A549 (cell line): ENCODE measurements around the gene NECTIN4. TPM values are rescaled to one million over a fixed set of nuclear protein-coding genes. Genes with fewer than 3 reads are reported as not detected.

Experiments
- ATAC-seq, 2 experiments: fragments of 200-7000 bp in 1 of 2; fragments of >200 bp in 1 of 2; cut with Nextera tagmentation in 1 of 2; cut with Tn5 transposase in 1 of 2; 3 replicates each; pipeline versions ENCODE4 v1.8.0 to v1.9.1; 2018 to 2020; ENCODE audit warnings: mild to moderate bottlenecking in 1 of 2, moderate library complexity in 1 of 2
- CTCF ChIA-PET: fragments of 300-600 bp; sonication (Branson Sonifier 250); formaldehyde crosslinking; extraction: SDS; loops from one replicate; lab custom pipeline; 2021; ENCODE audit warnings: antibody characterized with exemption, inconsistent platforms; lab: Yijun Ruan, JAX
- POLR2A ChIA-PET: fragments of 350-600 bp; formaldehyde crosslinking; extraction: SDS; loops from one replicate; lab custom pipeline; 2021; ENCODE audit warnings: antibody characterized with exemption, inconsistent platforms; lab: Yijun Ruan, JAX
- DNase-seq, 2 experiments: peaks; one replicate each; pipeline versions ENCODE4 v3.0.0 to v3.0.0-alpha.2; 2011 to 2016; ENCODE audit warnings: low read depth in 1 of 2, low spot score in 1 of 2
- FAIRE-seq: peaks from 2 replicates; lab custom pipeline; 2011; peaks lifted over from hg19 to GRCh38; lab: Jason Lieb, UNC
- H3K27ac ChIP-seq, 2 experiments: fragments of >200 bp; sonication (Bioruptor Twin); formaldehyde crosslinking; 3 replicates each; pipeline ENCODE4 v1.5.1; 2016 to 2017
- H3K4me1 ChIP-seq: fragments of >200 bp; sonication (Bioruptor Twin); formaldehyde crosslinking; 3 replicates; pipeline ENCODE4 v1.6.1; 2016
- H3K4me2 ChIP-seq: fragments of >200 bp; sonication (Bioruptor Twin); formaldehyde crosslinking; 3 replicates; pipeline ENCODE4 v1.6.1; 2016
- H3K4me3 ChIP-seq: fragments of >200 bp; sonication (Bioruptor Twin); formaldehyde crosslinking; 3 replicates; pipeline ENCODE4 v1.5.1; 2016
- H3K9me3 ChIP-seq: fragments of >200 bp; sonication (Bioruptor Twin); formaldehyde crosslinking; 3 replicates; pipeline ENCODE4 v1.6.1; 2016
- CHD2 ChIP-seq: fragments of 150-350 bp; IDR thresholded peaks from 2 replicates; pipeline ENCODE4 v1.6.1; 2014; ENCODE audit warnings: low read length; ENCODE audit not compliant: partially characterized antibody
- CHD4 ChIP-seq: fragments of 200-600 bp; sonication (generic); IDR thresholded peaks from 2 replicates; pipeline ENCODE4 v1.6.1; 2016; ENCODE audit warnings: antibody characterized with exemption, mild to moderate bottlenecking, borderline replicate concordance
- ELK1 ChIP-seq: fragments of 150-350 bp; IDR thresholded peaks from 2 replicates; pipeline ENCODE4 v1.6.1; 2014; ENCODE audit warnings: low read depth, mild to moderate bottlenecking, low read length
- ESRRA ChIP-seq: fragments of 150-350 bp; IDR thresholded peaks from 2 replicates; pipeline ENCODE4 v1.6.1; 2014; ENCODE audit warnings: mild to moderate bottlenecking, low read length, borderline replicate concordance
- FOXS1 ChIP-seq: fragments of 250-450 bp; sonication (Bioruptor Pico); IDR thresholded peaks from 2 replicates; pipeline ENCODE4 v1.5.0; 2020; ENCODE audit warnings: mild to moderate bottlenecking, moderate library complexity
- GATA3 ChIP-seq: IDR thresholded peaks from 2 replicates; pipeline ENCODE4 v1.6.1; 2012; ENCODE audit warnings: borderline replicate concordance
- HDAC2 ChIP-seq: fragments of 200-600 bp; sonication (generic); IDR thresholded peaks from 2 replicates; pipeline ENCODE4 v1.6.1; 2016
- HMGXB4 ChIP-seq: fragments of 250-450 bp; sonication (Bioruptor Pico); IDR thresholded peaks from 2 replicates; pipeline ENCODE4 v1.5.0; 2021; ENCODE audit warnings: mild to moderate bottlenecking, moderate library complexity, borderline replicate concordance
- HOXB13 ChIP-seq: fragments of 250-450 bp; sonication (Bioruptor Pico); IDR thresholded peaks from 2 replicates; pipeline ENCODE4 v1.5.0; 2020; ENCODE audit warnings: low read depth, mild to moderate bottlenecking, moderate library complexity
- HOXB5 ChIP-seq: fragments of 250-450 bp; sonication (Bioruptor Pico); IDR thresholded peaks from 2 replicates; pipeline ENCODE4 v1.5.0; 2020; ENCODE audit warnings: mild to moderate bottlenecking, moderate library complexity
- JUN ChIP-seq, 2 experiments: fragments of >200 bp; sonication (Bioruptor Twin); formaldehyde crosslinking; IDR thresholded peaks; 2 replicates in 1 of 2; 3 replicates in 1 of 2; pipeline ENCODE4 v1.6.1; 2016 to 2017
- KDM1A ChIP-seq: fragments of 200-600 bp; sonication (generic); IDR thresholded peaks from 2 replicates; pipeline ENCODE4 v1.6.1; 2016; ENCODE audit warnings: low read depth, mild to moderate bottlenecking
- MAFK ChIP-seq: fragments of 450-650 bp; IDR thresholded peaks from 2 replicates; pipeline ENCODE4 v1.6.1; 2014; ENCODE audit not compliant: partially characterized antibody
- MAX ChIP-seq: IDR thresholded peaks from 2 replicates; pipeline ENCODE4 v1.6.1; 2012
- MYC ChIP-seq: IDR thresholded peaks from 2 replicates; pipeline ENCODE4 v1.6.1; 2012; ENCODE audit warnings: mild to moderate bottlenecking, inconsistent platforms, low read length, improper control_type of control experiment, borderline replicate concordance
- NFE2L2 ChIP-seq: fragments of 150-350 bp; conservative IDR thresholded peaks from 2 replicates; pipeline ENCODE4 v1.6.1; 2014; ENCODE audit warnings: low read length
- NPAS2 ChIP-seq: fragments of 250-450 bp; sonication (Bioruptor Pico); IDR thresholded peaks from 2 replicates; pipeline ENCODE4 v1.8.0; 2022; ENCODE audit warnings: mild to moderate bottlenecking, moderate library complexity, borderline replicate concordance
- NR3C1 ChIP-seq: fragments of >200 bp; sonication (Bioruptor Twin); formaldehyde crosslinking; IDR thresholded peaks from 3 replicates; pipeline ENCODE4 v1.6.1; 2017
- POLR2A ChIP-seq: IDR thresholded peaks from 2 replicates; pipeline ENCODE4 v1.6.1; 2012; ENCODE audit warnings: mild to moderate bottlenecking, low read length
- RAD21 ChIP-seq, 2 experiments: fragments of >200 bp in 1 of 2; sonication (Bioruptor Twin) in 1 of 2; formaldehyde crosslinking in 1 of 2; IDR thresholded peaks in 1 of 2; conservative IDR thresholded peaks in 1 of 2; 2 replicates in 1 of 2; 3 replicates in 1 of 2; pipeline ENCODE4 v1.6.1; 2012 to 2018; ENCODE audit warnings: inconsistent platforms in 1 of 2
- RFX5 ChIP-seq: fragments of 450-650 bp; IDR thresholded peaks from 2 replicates; pipeline ENCODE4 v1.7.1; 2014; ENCODE audit warnings: antibody characterized with exemption, mild to moderate bottlenecking, moderate library complexity
- RNF2 ChIP-seq: fragments of 200-600 bp; sonication (generic); IDR thresholded peaks from 2 replicates; pipeline ENCODE4 v1.6.1; 2016; ENCODE audit warnings: low read depth, mild to moderate bottlenecking, antibody characterized with exemption, moderate library complexity, borderline replicate concordance
- SMC3 ChIP-seq: fragments of >200 bp; sonication (Bioruptor Twin); formaldehyde crosslinking; IDR thresholded peaks from 3 replicates; pipeline ENCODE4 v1.6.1; 2018; ENCODE audit warnings: inconsistent platforms
- SREBF2 ChIP-seq: fragments of 450-650 bp; IDR thresholded peaks from 2 replicates; pipeline ENCODE4 v1.6.1; 2014; ENCODE audit warnings: mild to moderate bottlenecking, moderate library complexity
- TFCP2L1 ChIP-seq: fragments of 250-450 bp; sonication (Bioruptor Pico); IDR thresholded peaks from 2 replicates; pipeline ENCODE4 v1.5.0; 2021; ENCODE audit warnings: mild to moderate bottlenecking
- TP53 ChIP-seq: fragments of 250-450 bp; sonication (Bioruptor Pico); IDR thresholded peaks from 2 replicates; pipeline ENCODE4 v1.5.0; 2021; ENCODE audit warnings: mild to moderate bottlenecking, moderate library complexity
- ZC3H11A ChIP-seq: fragments of 450-650 bp; IDR thresholded peaks from 2 replicates; pipeline ENCODE4 v1.6.1; 2014; ENCODE audit warnings: antibody characterized with exemption, mild to moderate bottlenecking
- ZFP36 ChIP-seq: fragments of 450-650 bp; IDR thresholded peaks from 2 replicates; pipeline ENCODE4 v1.6.1; 2014; ENCODE audit warnings: borderline replicate concordance; ENCODE audit not compliant: partially characterized antibody
- ZNF302 ChIP-seq: fragments of 250-450 bp; sonication (Bioruptor Pico); IDR thresholded peaks from 2 replicates; pipeline ENCODE4 v1.9.0; 2021; ENCODE audit warnings: inconsistent platforms, mild to moderate bottlenecking, moderate library complexity
- WGBS: methylation state at CpG from one replicate; pipeline ENCODE4 v1.1.6; 2017; ENCODE audit errors: missing lambda C conversion rate; 5-methylcytosine and 5-hydroxymethylcytosine counted together
- polyA plus RNA-seq, 4 experiments: library from polyadenylated mRNA; depleted of rRNA in 3 of 4; stranded (reverse); fragments of >200 nt; fragmentation: RNase III in 1 of 4; extraction: RNeasy Plus Mini Kit Qiagen cat#74134 plus additional on column Dnase treatment in 1 of 4; gene quantifications; 2 replicates in 3 of 4; 3 replicates in 1 of 4; pipeline ENCODE4 v1.2.3, GENCODE V29; 2011 to 2017

Gene NECTIN4
- polyA plus RNA-seq, 2 of the 4 experiments (the other 2 are of a cell fraction), result 1.5 to 4.3 TPM

GRCh38 chr1:161039546-161039945 is 49.8 kb downstream of the NECTIN4 start:
- whole genome bisulfite sequencing, result 93% methylated on average over 2 of the region's 5 CpGs
- no peak overlapping the region for H3K27ac ChIP-seq
- H3K9me3 ChIP-seq, result no peaks in the 10 kb centered on the region
- POLR2A ChIA-PET, result interaction anchor here (0.8 to 1.5 kb wide), 2 partner anchors 18 to 42 kb away, joined by 6 to 10 read pairs; no protein-coding TSS in a partner anchor
- TF ChIP-seq FOXS1 (no peak), ELK1 (no peak), MAX (no peak), NFE2L2 (no peak), TFCP2L1 (no peak), TP53 (no peak), ZC3H11A (no peak), KDM1A (no peak), ZNF302 (no peak)
- peak in 1 of 2 experiments; percentile 30; a peak in 1 of 6 replicates for ATAC-seq
- peaks cover 5% of the 10 kb centered on the region for H3K4me1 ChIP-seq
- no peak overlapping the region for H3K4me2 ChIP-seq
- CTCF ChIA-PET, result interaction anchor here (0.7 to 2.0 kb wide), 8 partner anchors 14 to 101 kb away, joined by 3 to 13 read pairs (median 3); no protein-coding TSS in a partner anchor
- FAIRE-seq, result no peak
- no peak overlapping the region for H3K4me3 ChIP-seq
- DNase-seq, result no peak

- Histone ChIP-seq H3K27ac (no peak overlapping the region), H3K4me2 (no peak overlapping the region), H3K9me3 (no peaks in the 10 kb centered on the region), H3K4me1 (peaks cover 1% of the 10 kb centered on the region; the same call in 2 of the 3 replicates)
- POLR2A ChIA-PET, result interaction anchor here (0.8 to 1.5 kb wide), 2 partner anchors 17 to 42 kb away, joined by 6 to 10 read pairs; no protein-coding TSS in a partner anchor
- FAIRE-seq (no peak), ATAC-seq (no peak), DNase-seq (no peak)
- WGBS, result 61% methylated on average over 3 of the region's 3 CpGs
- CTCF ChIA-PET, result interaction anchor here (0.7 to 2.0 kb wide), 3 partner anchors 41 to 58 kb away, joined by 3 to 13 read pairs (median 3); no protein-coding TSS in a partner anchor
- TF ChIP-seq HOXB13 (CRISPR knock-in tag) (no peak), NR3C1 (no peak), JUN (IDR thresholded peaks at IDR 0.05) (no peak), ZC3H11A (no peak), MYC (no peak), ZNF302 (no peak), ESRRA (no peak), NPAS2 (no peak)
- TF ChIP-seq, all 56 proteins: peak for 0
- H3K4me3 ChIP-seq, result no peak overlapping the region
Observed at GRCh38 chr1:161039154-161039545, 50.2 kb downstream of the NECTIN4 start.

GRCh38 chr1:161038523-161039153 is 50.7 kb downstream of the NECTIN4 start, which contains the start of gene TSTD1:
Gene TSTD1, minus strand, starts transcription at chr1:161038964. Its CDS starts 75 bp downstream, at chr1:161038889.
- CTCF ChIA-PET, result interaction anchor here (0.7 to 1.7 kb wide), 4 partner anchors 33 to 51 kb away, joined by 3 to 7 read pairs (median 3); no protein-coding TSS in a partner anchor
- WGBS, result 95% methylated on average over 48 of the region's 54 CpGs
- POLR2A ChIA-PET, result interaction anchor here (0.8 to 1.3 kb wide), 2 partner anchors 17 to 41 kb away, joined by 5 to 10 read pairs; partner anchors contain the start of gene F11R
- Histone ChIP-seq H3K4me2 (no peak within 1 kb of the TSS), H3K27ac (no peak within 1 kb of the TSS)
- DNase-seq (no peak), FAIRE-seq (no peak)
- TF ChIP-seq ZC3H11A (no peak), POLR2A (no peak), SMC3 (no peak), RFX5 (no peak), MAX (no peak), RNF2 (no peak), HOXB5 (no peak), NPAS2 (no peak), RAD21 (conservative IDR thresholded peaks at IDR 0.05 in 1 of 2, IDR thresholded peaks at IDR 0.05 in 1 of 2) (no peak), CHD4 (no peak), HMGXB4 (CRISPR knock-in tag) (no peak), HDAC2 (no peak), ELK1 (no peak), MAFK (no peak), KDM1A (no peak), CHD2 (no peak), SREBF2 (no peak), ZFP36 (no peak), GATA3 (no peak)
- TF ChIP-seq, all 56 proteins: peak for 0
- ATAC-seq, result no peak
- Histone ChIP-seq H3K4me1 (no peaks in the 10 kb centered on the region), H3K9me3 (no peaks in the 10 kb centered on the region), H3K4me3 (no peak within 1 kb of the TSS)
